Ovary (tissue), 3 donors: ENCODE measurements around the gene NR1H2.

Experiments used
- EP300 ChIP-seq: sonication (generic); formaldehyde crosslinking; IDR thresholded peaks from one replicate; pipeline ENCODE4 v1.6.1; 2017; ENCODE audit warnings: antibody characterized with exemption
- POLR2A ChIP-seq: fragments of 450-650 bp; IDR thresholded peaks from one replicate; pipeline ENCODE4 v1.6.1; 2017; ENCODE audit warnings: antibody characterized with exemption, mild to moderate bottlenecking, moderate library complexity
- TF ChIP-seq, protein P1 (sequence below), 3 donors: fragments of 450-650 bp in 2 of 3; fragments of 200-600 bp in 1 of 3; IDR thresholded peaks; one replicate each; pipeline versions ENCODE4 v1.5.1 to v1.8.0; 2016 to 2022; ENCODE audit warnings: antibody characterized with exemption in 3 of 3, mild to moderate bottlenecking in 1 of 3
- donor health status: DM: no; HTN: no; CAD: no.

GRCh38 chr19:50387176-50387867 lies 11.1 kb downstream of the NR1H2 start:
- TF ChIP-seq, protein P1, sequence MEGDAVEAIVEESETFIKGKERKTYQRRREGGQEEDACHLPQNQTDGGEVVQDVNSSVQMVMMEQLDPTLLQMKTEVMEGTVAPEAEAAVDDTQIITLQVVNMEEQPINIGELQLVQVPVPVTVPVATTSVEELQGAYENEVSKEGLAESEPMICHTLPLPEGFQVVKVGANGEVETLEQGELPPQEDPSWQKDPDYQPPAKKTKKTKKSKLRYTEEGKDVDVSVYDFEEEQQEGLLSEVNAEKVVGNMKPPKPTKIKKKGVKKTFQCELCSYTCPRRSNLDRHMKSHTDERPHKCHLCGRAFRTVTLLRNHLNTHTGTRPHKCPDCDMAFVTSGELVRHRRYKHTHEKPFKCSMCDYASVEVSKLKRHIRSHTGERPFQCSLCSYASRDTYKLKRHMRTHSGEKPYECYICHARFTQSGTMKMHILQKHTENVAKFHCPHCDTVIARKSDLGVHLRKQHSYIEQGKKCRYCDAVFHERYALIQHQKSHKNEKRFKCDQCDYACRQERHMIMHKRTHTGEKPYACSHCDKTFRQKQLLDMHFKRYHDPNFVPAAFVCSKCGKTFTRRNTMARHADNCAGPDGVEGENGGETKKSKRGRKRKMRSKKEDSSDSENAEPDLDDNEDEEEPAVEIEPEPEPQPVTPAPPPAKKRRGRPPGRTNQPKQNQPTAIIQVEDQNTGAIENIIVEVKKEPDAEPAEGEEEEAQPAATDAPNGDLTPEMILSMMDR (IDR thresholded peaks at IDR 0.05) = no peak
- no peak for TF ChIP-seq EP300
- no peak for TF ChIP-seq POLR2A
